H1 (cell line): ENCODE data around the gene SLC2A1. TPM values are rescaled to one million over a fixed set of nuclear protein-coding genes. Genes with fewer than 3 reads are reported as not detected.

ENCODE experiments used
- CTCF ChIA-PET: fragments of 300-600 bp; sonication (Branson Sonifier 250); formaldehyde crosslinking; loops from one replicate; lab custom pipeline; 2021; ENCODE audit not compliant: partially characterized antibody; lab: Charles Lee
- POLR2A ChIA-PET: fragments of 300-600 bp; sonication (Branson Sonifier 250); formaldehyde crosslinking; loops from one replicate; lab custom pipeline; 2021; ENCODE audit warnings: inconsistent platforms; ENCODE audit not compliant: partially characterized antibody; lab: Charles Lee
- DNase-seq, 2 experiments: peaks; one replicate each; pipeline versions ENCODE4 v3.0.0 to v3.0.0-alpha.2; 2010 to 2022; ENCODE audit warnings: low spot score in 2 of 2, low read depth in 1 of 2, mixed read lengths in 1 of 2
- FAIRE-seq: peaks from 2 replicates; lab custom pipeline; 2011; peaks lifted over from hg19 to GRCh38; lab: Jason Lieb, UNC
- H2AFZ ChIP-seq: 2 replicates; pipeline ENCODE4 v1.8.1; 2012; ENCODE audit warnings: low read length, inconsistent platforms
- H2AK5ac ChIP-seq: 2 replicates; pipeline ENCODE4 v1.6.1; 2013; ENCODE audit warnings: low read depth, low read length
- H2BK120ac ChIP-seq: replicated peaks from 2 replicates; pipeline ENCODE3; 2013; ENCODE audit warnings: low read depth, low read length, inconsistent platforms
- H2BK12ac ChIP-seq: 2 replicates; pipeline ENCODE4 v1.6.1; 2013; ENCODE audit warnings: low read depth, low read length
- H2BK15ac ChIP-seq: 2 replicates; pipeline ENCODE4 v1.6.1; 2013; ENCODE audit warnings: low read length
- H2BK20ac ChIP-seq: 2 replicates; pipeline ENCODE4 v1.6.1; 2013; ENCODE audit warnings: low read length
- H2BK5ac ChIP-seq: 2 replicates; pipeline ENCODE4 v1.6.1; 2013; ENCODE audit warnings: low read depth, low read length
- H3K14ac ChIP-seq: 2 replicates; pipeline ENCODE4 v1.6.1; 2013; ENCODE audit warnings: inconsistent platforms; ENCODE audit not compliant: insufficient read length
- H3K18ac ChIP-seq: 2 replicates; pipeline ENCODE4 v1.6.1; 2013; ENCODE audit warnings: low read length; ENCODE audit errors: extremely low read depth
- H3K23ac ChIP-seq: 2 replicates; pipeline ENCODE4 v1.6.1; 2013; ENCODE audit warnings: inconsistent platforms; ENCODE audit not compliant: insufficient read length
- H3K23me2 ChIP-seq: 2 replicates; pipeline ENCODE4 v1.6.1; 2013; ENCODE audit warnings: low read depth, low read length
- H3K27ac ChIP-seq: 2 replicates; pipeline ENCODE4 v1.6.1; 2011; ENCODE audit warnings: low read depth, low read length, inconsistent platforms
- H3K27me3 ChIP-seq, 4 experiments: replicated peaks in 1 of 4; 1 replicate in 1 of 4; 2 replicates in 3 of 4; pipeline versions ENCODE4 v1.6.1 to v1.8.1; 2011 to 2013; ENCODE audit warnings: low read length in 3 of 4, mild to moderate bottlenecking in 3 of 4, inconsistent platforms in 2 of 4, mixed read lengths in 2 of 4, moderate library complexity in 1 of 4; ENCODE audit not compliant: control insufficient read depth in 3 of 4, insufficient read depth in 3 of 4; ENCODE audit errors: extremely low read depth in 1 of 4
- H3K36me3 ChIP-seq, 4 experiments: 2 replicates each; pipeline versions ENCODE4 v1.6.1 to v1.8.1; 2011 to 2013; ENCODE audit warnings: mild to moderate bottlenecking in 4 of 4, low read length in 3 of 4, moderate library complexity in 2 of 4, control low read depth in 1 of 4, inconsistent platforms in 1 of 4; ENCODE audit not compliant: insufficient read depth in 4 of 4, control insufficient read depth in 2 of 4
- H3K4ac ChIP-seq: replicated peaks from 2 replicates; pipeline ENCODE3; 2013; ENCODE audit warnings: low read length, low read depth, mixed read lengths, inconsistent platforms; ENCODE audit not compliant: insufficient read length
- H3K4me1 ChIP-seq, 4 experiments: replicated peaks in 1 of 4; 1 replicate in 1 of 4; 2 replicates in 3 of 4; pipeline versions ENCODE4 v1.6.1 to v1.8.1; 2011 to 2013; ENCODE audit warnings: low read length in 3 of 4, inconsistent platforms in 2 of 4, mixed read lengths in 1 of 4; ENCODE audit not compliant: insufficient read depth in 4 of 4, control insufficient read depth in 3 of 4
- H3K4me2 ChIP-seq, 2 experiments: 2 replicates each; pipeline versions ENCODE4 v1.6.1 to v1.8.1; 2011 to 2013; ENCODE audit warnings: low read depth in 2 of 2, low read length in 2 of 2, control low read depth in 1 of 2, inconsistent platforms in 1 of 2, mild to moderate bottlenecking in 1 of 2; ENCODE audit not compliant: insufficient read depth in 1 of 2
- H3K4me3 ChIP-seq, 4 experiments: fragments of 200-600, 300-600 bp in 1 of 4; sonication (generic), shearing (Covaris generic), sonication (Bioruptor Twin) in 1 of 4; 2 replicates each; pipeline versions ENCODE4 v1.5.1 to v1.8.1; 2011 to 2016; ENCODE audit warnings: low read length in 4 of 4, low read depth in 3 of 4, control low read depth in 2 of 4, inconsistent platforms in 2 of 4, mild to moderate bottlenecking in 2 of 4, mixed read lengths in 1 of 4, moderate library complexity in 1 of 4; ENCODE audit not compliant: insufficient read depth in 2 of 4; ENCODE audit errors: extremely low read depth in 1 of 4
- H3K56ac ChIP-seq: replicated peaks from 2 replicates; pipeline ENCODE3; 2013; ENCODE audit warnings: low read depth, mild to moderate bottlenecking, mixed read lengths, low read length, inconsistent platforms; ENCODE audit not compliant: insufficient read length
- H3K79me1 ChIP-seq: 2 replicates; pipeline ENCODE4 v1.6.1; 2013; ENCODE audit warnings: low read depth, low read length, control low read depth
- H3K79me2 ChIP-seq, 2 experiments: 2 replicates each; pipeline versions ENCODE4 v1.6.1 to v1.8.1; 2012 to 2013; ENCODE audit warnings: low read length in 2 of 2, mild to moderate bottlenecking in 2 of 2, inconsistent platforms in 1 of 2; ENCODE audit not compliant: insufficient read depth in 2 of 2, control insufficient read depth in 1 of 2
- H3K9ac ChIP-seq, 4 experiments: replicated peaks in 1 of 4; 1 replicate in 1 of 4; 2 replicates in 3 of 4; pipeline versions ENCODE4 v1.6.1 to v1.8.1; 2011 to 2013; ENCODE audit warnings: low read depth in 3 of 4, low read length in 3 of 4, control low read depth in 2 of 4, mild to moderate bottlenecking in 2 of 4, moderate library complexity in 2 of 4, inconsistent platforms in 1 of 4; ENCODE audit errors: extremely low read depth in 1 of 4
- H3K9me3 ChIP-seq, 2 experiments: 2 replicates each; pipeline versions ENCODE4 v1.6.1 to v1.8.1; 2012 to 2013; ENCODE audit warnings: mild to moderate bottlenecking in 2 of 2, moderate library complexity in 2 of 2, control low read depth in 1 of 2, inconsistent platforms in 1 of 2, low read depth in 1 of 2, low read length in 1 of 2, mixed read lengths in 1 of 2; ENCODE audit not compliant: insufficient read depth in 2 of 2
- H4K20me1 ChIP-seq, 2 experiments: replicated peaks in 1 of 2; 2 replicates each; pipeline versions ENCODE3 to v1.8.1; 2011 to 2013; ENCODE audit warnings: inconsistent platforms in 2 of 2, low read length in 2 of 2, mild to moderate bottlenecking in 1 of 2; ENCODE audit not compliant: insufficient read depth in 2 of 2, control insufficient read depth in 1 of 2
- H4K5ac ChIP-seq: 2 replicates; pipeline ENCODE4 v1.6.1; 2013; ENCODE audit warnings: low read length, low read depth, mixed read lengths, inconsistent platforms; ENCODE audit not compliant: insufficient read length
- H4K8ac ChIP-seq: 2 replicates; pipeline ENCODE4 v1.8.0; 2013; ENCODE audit warnings: mild to moderate bottlenecking, moderate library complexity, low read length, inconsistent platforms; ENCODE audit not compliant: insufficient read depth; ENCODE audit errors: extremely low read depth
- H4K91ac ChIP-seq: replicated peaks from 2 replicates; pipeline ENCODE3; 2013; ENCODE audit warnings: low read length, mixed read lengths, inconsistent platforms; ENCODE audit not compliant: insufficient read length
- KDM5A ChIP-seq: fragments of 200-600 bp; IDR thresholded peaks from 2 replicates; pipeline ENCODE4 v1.7.1; 2012; ENCODE audit warnings: mild to moderate bottlenecking, low read length, inconsistent platforms, mixed read lengths
- PHF8 ChIP-seq: fragments of 200-600 bp; sonication (generic); conservative IDR thresholded peaks from 2 replicates; pipeline ENCODE4 v1.7.1; 2012; ENCODE audit warnings: low read depth, mild to moderate bottlenecking, inconsistent platforms, low read length, moderate library complexity
- SUZ12 ChIP-seq: fragments of 200-600 bp; sonication (generic); IDR thresholded peaks from 2 replicates; pipeline ENCODE4 v1.6.1; 2012; ENCODE audit warnings: mild to moderate bottlenecking, inconsistent platforms, low read length, moderate library complexity, mixed read lengths
- WGBS, 2 experiments: shearing (Covaris generic) in 1 of 2; methylation state at CpG; one replicate each; pipeline versions ENCODE4 v1.1.6 to v1.1.7; 2013 to 2015; ENCODE audit warnings: low lambda C conversion rate in 2 of 2, mixed read lengths in 2 of 2, inconsistent platforms in 1 of 2, low coverage in 1 of 2, missing lambda C conversion rate in 1 of 2; ENCODE audit not compliant: insufficient replicate concordance in 2 of 2, insufficient coverage in 1 of 2, insufficient read length in 1 of 2; ENCODE audit errors: extremely low coverage in 1 of 2, missing lambda C conversion rate in 1 of 2; 5-methylcytosine and 5-hydroxymethylcytosine counted together
- polyA plus RNA-seq, 7 experiments: library from polyadenylated mRNA; depleted of rRNA in 3 of 7; stranded (reverse) in 5 of 7; unstranded in 2 of 7; fragments of >200 nt in 5 of 7; fragments of 200-250 nt in 2 of 7; gene quantifications; 1 replicate in 5 of 7; 2 replicates in 1 of 7; 4 replicates in 1 of 7; pipeline versions ENCODE4 v1.2.1 to v1.2.3, GENCODE V29; 2011 to 2013; ENCODE audit warnings: missing spikeins in 2 of 7, mixed read lengths in 2 of 7
- total RNA-seq: library from RNA; stranded (reverse); fragmentation: NEBNext Ultra II Directional; extraction: Animal tissue kit (Norgen Biotek cat#: 25700); gene quantifications from 2 replicates; pipeline ENCODE4 v1.2.1, GENCODE V29; 2021

Gene SLC2A1
- total and polyA plus RNA-seq, 2 of the 8 experiments (the other 6 are each of a cell fraction or from before 2014, with no cell fraction given), result 230 to 308 TPM

DNA sequence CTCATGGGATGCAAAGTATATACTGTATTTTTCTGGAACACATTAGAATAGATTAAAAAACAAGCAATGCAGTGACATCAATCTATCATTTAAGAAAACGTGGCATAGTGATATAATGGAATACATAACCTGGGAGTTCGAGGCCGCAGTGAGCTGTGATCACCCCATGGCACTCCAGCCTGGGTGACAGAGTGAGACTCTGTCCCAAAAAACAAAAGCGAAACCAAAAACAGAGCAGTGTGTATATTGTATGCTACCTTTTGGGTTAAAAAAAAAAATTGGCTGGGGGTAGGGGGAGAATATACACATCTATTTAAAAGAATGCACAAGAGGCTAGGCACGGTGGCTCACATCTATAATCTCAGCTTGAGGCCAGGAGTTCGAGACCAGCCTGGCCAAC is 13.5 kb downstream of the SLC2A1 start:
- H3K4me2 ChIP-seq, result no peak overlapping the region
- peaks cover 19 to 43% (median 26%) of the 10 kb centered on the region in 4 experiments for H3K4me1 ChIP-seq
- no peak overlapping the region for H4K5ac ChIP-seq
- H2AK5ac ChIP-seq, result no peak overlapping the region
- no peak overlapping the region for H2BK15ac ChIP-seq
- no peak overlapping the region for H3K23ac ChIP-seq
- DNase-seq (no peak), FAIRE-seq (no peak)
- no peak overlapping the region for H2BK5ac ChIP-seq
- TF ChIP-seq KDM5A (no peak), PHF8 (no peak), SUZ12 (no peak)
- no peak overlapping the region for H2BK12ac ChIP-seq
- no peak overlapping the region for H3K4me3 ChIP-seq
- no peak overlapping the region for H3K9ac ChIP-seq
- no peak overlapping the region for H2AFZ ChIP-seq
- H4K91ac ChIP-seq, result no peak overlapping the region
- no peak overlapping the region for H3K18ac ChIP-seq
- no peak overlapping the region for H3K4ac ChIP-seq
- peaks cover 68 to 69% of the 10 kb centered on the region in 2 experiments for H4K20me1 ChIP-seq
- no peak overlapping the region for H3K27ac ChIP-seq
- H2BK20ac ChIP-seq, result no peak overlapping the region
- H3K23me2 ChIP-seq, result no peaks in the 10 kb centered on the region
- no peak overlapping the region for H4K8ac ChIP-seq
- H3K79me1 ChIP-seq, result peaks cover 29% of the 10 kb centered on the region
- POLR2A ChIA-PET, result interaction anchor here (0.7 to 3.9 kb wide), 4 partner anchors 10 to 63 kb away, joined by 3 to 29 read pairs (median 4); no protein-coding TSS in a partner anchor
- CTCF ChIA-PET, result interaction anchor here (1.4 to 3.1 kb wide), 3 partner anchors 8 to 129 kb away, joined by 4 to 10 read pairs (median 6); no protein-coding TSS in a partner anchor
- peaks cover 20 to 65% (median 41%) of the 10 kb centered on the region in 4 experiments for H3K36me3 ChIP-seq
- no peaks in the 10 kb centered on the region for H3K27me3 ChIP-seq
- H3K14ac ChIP-seq, result no peak overlapping the region
- 87% methylated on average over 6 of the region's 6 CpGs; no CpG with 5 or more reads in 1 of the 2 experiments for WGBS, 2 experiments
- H2BK120ac ChIP-seq, result no peak overlapping the region
- peaks cover 46 to 99% of the 10 kb centered on the region in 2 experiments for H3K79me2 ChIP-seq
- no peaks in the 10 kb centered on the region for H3K9me3 ChIP-seq
- H3K56ac ChIP-seq, result no peak overlapping the region
